HEK293T (cell line): ENCODE results near the gene MMP24.

Experiments used
- ARNT ChIP-seq: fragments of 450-650 bp; IDR thresholded peaks from 2 replicates; pipeline ENCODE4 v1.6.1; 2017; ENCODE audit warnings: mild to moderate bottlenecking
- SP1 ChIP-seq: fragments of 450-650 bp; IDR thresholded peaks from 2 replicates; pipeline ENCODE4 v1.6.1; 2017
- SUZ12 ChIP-seq: fragments of 450-650 bp; IDR thresholded peaks from 2 replicates; pipeline ENCODE4 v1.6.1; 2016; ENCODE audit warnings: mild to moderate bottlenecking

- TF ChIP-seq SUZ12 (no peak), ARNT (no peak), SP1 (no peak)
Measured at GRCh38 chr20:35224536-35224935, 2.0 kb upstream of the MMP24 start.
